ENCODE results near the gene RTKN.

DNA sequence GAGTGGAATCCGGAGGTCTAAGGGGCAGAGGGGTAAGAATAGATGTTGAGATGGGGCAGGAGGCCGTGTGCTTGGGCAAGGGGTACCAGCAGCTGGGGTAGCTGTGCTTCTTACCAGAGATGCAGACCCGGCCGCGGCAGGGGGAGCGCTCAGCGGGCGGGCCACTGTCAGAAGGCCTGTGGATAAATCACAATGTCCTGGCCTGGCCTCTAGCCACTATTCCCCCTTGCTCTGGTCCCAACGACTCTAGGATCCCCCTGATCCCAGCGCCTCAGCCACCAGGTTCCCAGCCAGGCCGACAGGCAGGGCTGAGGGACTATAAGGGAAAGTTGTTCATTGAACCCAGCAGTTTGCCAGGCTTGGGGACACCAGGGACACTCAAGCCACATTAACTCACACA lies 11.2 kb downstream of the RTKN start:
- no peak for TF ChIP-seq CTCF (IDR thresholded peaks at IDR 0.05)
- TF ChIP-seq POLR2A (IDR thresholded peaks at IDR 0.05): no peak

All from lower leg skin (tissue), 3 donors.